Caco-2 (cell line): ENCODE data around the gene ZBTB2. TPM values are rescaled to one million over a fixed set of nuclear protein-coding genes. Genes with fewer than 3 reads are reported as not detected.
"Not testable (repeated sequence)": the region's sequence is repeated elsewhere in the genome, so short reads cannot be mapped to it uniquely, and the experiment has no call there.

Experiments used
- BruUV-seq: library from RNA; stranded (reverse); fragments of 400-500 nt; replicated peaks from 2 replicates; lab custom pipeline; 2021; lab: Mats Ljungman, UMichigan
- CTCF ChIA-PET: fragments of 300-600 bp; sonication (Branson Sonifier 250); formaldehyde crosslinking; loops from one replicate; lab custom pipeline; 2022; ENCODE audit warnings: antibody characterized with exemption; lab: Charles Lee
- POLR2A ChIA-PET: fragments of 300-600 bp; sonication (Branson Sonifier 250); formaldehyde crosslinking; loops from one replicate; lab custom pipeline; 2022; ENCODE audit warnings: antibody characterized with exemption; lab: Charles Lee
- DNase-seq, 2 experiments: peaks; one replicate each; pipeline versions ENCODE4 v3.0.0 to v3.0.0-alpha.2; 2020 to 2022
- H3K27me3 ChIP-seq: replicated peaks from 2 replicates; pipeline ENCODE4 v1.6.0; 2011; ENCODE audit warnings: low read length; ENCODE audit not compliant: control insufficient read depth, insufficient read depth
- H3K36me3 ChIP-seq: 2 replicates; pipeline ENCODE4 v1.5.1; 2011; ENCODE audit warnings: low read length; ENCODE audit not compliant: control insufficient read depth, insufficient read depth
- H3K4me1 ChIP-seq: fragments of 250-450 bp; sonication (Bioruptor Pico); 2 replicates; pipeline ENCODE4 v1.5.1; 2020; ENCODE audit warnings: mild to moderate bottlenecking
- H3K4me3 ChIP-seq: 2 replicates; pipeline ENCODE4 v1.5.1; 2011; ENCODE audit warnings: low read depth, mild to moderate bottlenecking, control low read depth, low read length
- H3K9me3 ChIP-seq: fragments of 250-450 bp; sonication (Bioruptor Pico); 2 replicates; pipeline ENCODE4 v1.5.1; 2020; ENCODE audit warnings: mild to moderate bottlenecking, moderate library complexity
- H3K27ac Mint-ChIP-seq: one replicate; pipeline ENCODE4 v1.8.0; 2022; ENCODE audit warnings: mixed read lengths; ENCODE audit not compliant: unreplicated experiment
- H3K27me3 Mint-ChIP-seq: one replicate; pipeline ENCODE4 v1.8.0; 2022; ENCODE audit warnings: mixed read lengths; ENCODE audit not compliant: insufficient read depth, unreplicated experiment
- H3K36me3 Mint-ChIP-seq: one replicate; pipeline ENCODE4 v1.8.0; 2022; ENCODE audit warnings: mild to moderate bottlenecking, mixed read lengths; ENCODE audit not compliant: insufficient read depth, unreplicated experiment
- H3K4me1 Mint-ChIP-seq: one replicate; pipeline ENCODE4 v1.8.0; 2022; ENCODE audit warnings: low read depth, mixed read lengths; ENCODE audit not compliant: unreplicated experiment
- H3K4me3 Mint-ChIP-seq: one replicate; pipeline ENCODE4 v1.8.0; 2022; ENCODE audit warnings: mild to moderate bottlenecking, moderate library complexity, mixed read lengths; ENCODE audit not compliant: unreplicated experiment
- H3K9me3 Mint-ChIP-seq: one replicate; pipeline ENCODE4 v1.8.0; 2022; ENCODE audit warnings: mixed read lengths; ENCODE audit not compliant: unreplicated experiment
- CTCF ChIP-seq, 2 experiments: fragments of 200-600 bp in 1 of 2; IDR thresholded peaks; 1 replicate in 1 of 2; 2 replicates in 1 of 2; pipeline versions ENCODE4 v1.5.1 to v1.8.0; 2011 to 2022; ENCODE audit warnings: antibody characterized with exemption in 1 of 2, control low read depth in 1 of 2, inconsistent platforms in 1 of 2, low read depth in 1 of 2, low read length in 1 of 2, mild to moderate bottlenecking in 1 of 2, moderate library complexity in 1 of 2; ENCODE audit not compliant: insufficient read depth in 1 of 2, severe bottlenecking in 1 of 2, unreplicated experiment in 1 of 2
- intact Hi-C: fragments of 100-400 bp; cut with micrococcal nuclease; formaldehyde crosslinking; loops from one replicate; pipeline ENCODE4 v1.10.0; 2022; ENCODE audit not compliant: unreplicated experiment
- total RNA-seq: library from RNA; stranded (reverse); gene quantifications from 2 replicates; pipeline ENCODE4 v1.2.3, GENCODE V29; 2022

Gene ZBTB2
- total RNA-seq, 1 experiment from 2014 or later: 23.9 TPM

DNA sequence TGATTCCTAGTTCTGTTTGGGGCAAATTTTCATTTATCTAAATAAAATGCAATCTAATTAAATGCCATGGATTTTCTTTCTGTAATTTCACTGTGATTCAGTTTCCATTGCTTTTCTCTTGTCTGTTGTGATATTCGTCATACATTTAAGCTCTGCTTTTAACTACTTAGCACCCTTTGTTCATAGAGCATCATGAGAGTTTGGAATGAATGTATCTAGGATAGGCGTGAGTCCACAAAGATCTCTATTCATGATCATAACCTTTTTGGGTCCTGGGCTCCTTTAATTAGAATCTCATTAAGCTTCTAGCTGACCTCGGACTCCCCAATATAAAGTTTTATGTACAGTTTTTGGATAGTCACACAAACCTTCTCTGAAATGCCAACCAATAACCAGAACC is 32.9 kb downstream of the ZBTB2 start:
- Histone ChIP-seq H3K4me1 (no peaks in the 10 kb centered on the region), H3K27me3 (no peaks in the 10 kb centered on the region), H3K36me3 (no peaks in the 10 kb centered on the region), H3K4me3 (no peak overlapping the region), H3K9me3 (no peaks in the 10 kb centered on the region)
- TF ChIP-seq CTCF (IDR thresholded peaks at IDR 0.05; ENCODE audit: insufficient read depth in 1 of 2, low read depth in 1 of 2, low read length in 1 of 2, severe bottlenecking in 1 of 2, unreplicated experiment in 1 of 2): no peak
- CTCF ChIA-PET: no interaction called here
- Mint-ChIP-seq H3K27me3 (no peaks in the 10 kb centered on the region), H3K4me1 (no peaks in the 10 kb centered on the region), H3K27ac (no peak overlapping the region), H3K4me3 (no peak overlapping the region), H3K36me3 (peaks cover 12% of the 10 kb centered on the region), H3K9me3 (no peaks in the 10 kb centered on the region)
- no peak for DNase-seq
- intact Hi-C loops: no loop called here
- no TSS peak for BruUV-seq
- POLR2A ChIA-PET: no interaction called here

- Mint-ChIP-seq H3K27me3 (no peaks in the 10 kb centered on the region), H3K4me3 (no peak overlapping the region), H3K4me1 (no peaks in the 10 kb centered on the region), H3K36me3 (peaks cover 9% of the 10 kb centered on the region), H3K9me3 (no peaks in the 10 kb centered on the region), H3K27ac (no peak overlapping the region)
- no peaks in the 10 kb centered on the region for H3K27me3 ChIP-seq
- intact Hi-C loops: no loop called here
- no peak overlapping the region for H3K4me3 ChIP-seq
- BruUV-seq: no TSS peak
- ChIA-PET POLR2A (no interaction called here), CTCF (no interaction called here)
- TF ChIP-seq CTCF (IDR thresholded peaks at IDR 0.05; ENCODE audit: insufficient read depth in 1 of 2, low read depth in 1 of 2, low read length in 1 of 2, severe bottlenecking in 1 of 2, unreplicated experiment in 1 of 2): no peak
- no peaks in the 10 kb centered on the region for H3K4me1 ChIP-seq
- no peaks in the 10 kb centered on the region for H3K9me3 ChIP-seq
- H3K36me3 ChIP-seq: no peaks in the 10 kb centered on the region
- DNase-seq: no peak
Observed at GRCh38 chr6:151357758-151358436, 33.5 kb downstream of the ZBTB2 start.

DNA sequence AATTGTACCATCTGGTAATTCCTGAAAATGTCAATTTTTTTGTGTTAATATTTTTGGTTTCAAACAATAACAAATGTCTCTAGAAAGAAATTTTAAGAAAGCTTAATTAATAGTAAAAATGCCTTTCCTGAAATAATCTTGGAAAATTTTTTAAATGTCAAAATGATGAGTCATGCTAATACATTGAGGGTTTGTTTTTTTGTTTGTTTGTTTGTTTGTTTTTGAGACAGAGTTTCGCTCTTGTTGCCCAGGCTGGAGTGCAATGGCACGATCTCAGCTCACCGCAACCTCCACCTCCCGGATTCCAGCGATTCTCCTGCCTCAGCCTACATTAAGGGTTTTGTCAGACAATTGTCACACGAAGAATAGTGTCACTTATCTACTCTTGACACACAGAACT is 34.4 kb downstream of the ZBTB2 start:
- H3K4me1 ChIP-seq, H3K9me3 ChIP-seq, H3K27me3 Mint-ChIP-seq, H3K27ac Mint-ChIP-seq, H3K36me3 Mint-ChIP-seq, BruUV-seq, intact Hi-C loops, H3K4me1 Mint-ChIP-seq, H3K4me3 ChIP-seq, POLR2A ChIA-PET, CTCF ChIA-PET, H3K27me3 ChIP-seq, H3K9me3 Mint-ChIP-seq, H3K4me3 Mint-ChIP-seq, DNase-seq, H3K36me3 ChIP-seq: not testable (repeated sequence)
